Kidney glomerular epithelial cell (primary cell): ENCODE measurements around the gene CDH22.

Experiments used
- DNase-seq: peaks from one replicate; lab custom pipeline; 2025; lab: John Stamatoyannopoulos, UW

Gene CDH22

GRCh38 chr20:46169245-46170171 lies 138.8 kb downstream of the CDH22 start:
- no peak for DNase-seq

- no peak for DNase-seq
Measured at GRCh38 chr20:46168438-46168837, 139.9 kb downstream of the CDH22 start.

- no peak for DNase-seq
Measured at GRCh38 chr20:46167080-46167479, 141.2 kb downstream of the CDH22 start.

- DNase-seq = no peak
Measured at GRCh38 chr20:46164254-46164653, 144.0 kb downstream of the CDH22 start.

- DNase-seq = no peak
Measured at GRCh38 chr20:46161921-46162320, 146.4 kb downstream of the CDH22 start.

- DNase-seq = no peak
Measured at GRCh38 chr20:46160661-46161060, 147.6 kb downstream of the CDH22 start.

GRCh38 chr20:46159101-46159897 lies 149.0 kb downstream of the CDH22 start:
- no peak for DNase-seq

GRCh38 chr20:46158476-46158987 lies 149.8 kb downstream of the CDH22 start:
- DNase-seq = no peak

GRCh38 chr20:46157625-46158024 lies 150.7 kb downstream of the CDH22 start:
- DNase-seq = no peak

- DNase-seq = no peak
Measured at GRCh38 chr20:46157076-46157592, 151.2 kb downstream of the CDH22 start.

- DNase-seq = no peak
Measured at GRCh38 chr20:46156065-46156464, 152.2 kb downstream of the CDH22 start.

GRCh38 chr20:46154796-46155195 lies 153.5 kb downstream of the CDH22 start:
- DNase-seq = no peak

GRCh38 chr20:46154305-46154704 lies 154.0 kb downstream of the CDH22 start:
- no peak for DNase-seq

- DNase-seq = no peak
Measured at GRCh38 chr20:46152824-46153586, 155.3 kb downstream of the CDH22 start.

GRCh38 chr20:46151936-46152335 lies 156.4 kb downstream of the CDH22 start:
- DNase-seq = no peak

- DNase-seq = no peak
Measured at GRCh38 chr20:46150943-46151342, 157.4 kb downstream of the CDH22 start.

- no peak for DNase-seq
Measured at GRCh38 chr20:46148313-46149208, 159.7 kb downstream of the CDH22 start.

- DNase-seq = no peak
Measured at GRCh38 chr20:46145713-46146112, 162.6 kb downstream of the CDH22 start.

GRCh38 chr20:46144432-46145025 lies 163.8 kb downstream of the CDH22 start:
- DNase-seq = no peak

- no peak for DNase-seq
Measured at GRCh38 chr20:46142124-46142523, 166.2 kb downstream of the CDH22 start.
